Measurements from ENCODE around the gene CSF1R. TPM values are rescaled to one million over a fixed set of nuclear protein-coding genes. Genes with fewer than 3 reads are reported as not detected.

Gene CSF1R
- total and polyA plus RNA-seq, 2 of the 4 experiments (the other 2 are of a cell fraction), result 0.14 to 0.36 TPM

- dilution Hi-C loops (cut with HindIII; ENCODE audit: low sequenced_read_pairs, unreplicated experiment) (no loop called here), in situ Hi-C loops (cut with MboI; ENCODE audit: low sequenced_read_pairs) (loop anchor here (10.0 kb wide), 1 partner anchor 205 kb away; no protein-coding TSS in a partner anchor), intact Hi-C loops (cut with micrococcal nuclease) (loop anchor here (10.0 kb wide), 2 partner anchors 345 to 425 kb away; partner anchors contain the start of gene TCOF1)
- Histone ChIP-seq H3K4me1 (ENCODE audit: control insufficient read depth, insufficient read depth, low read length) (no peaks in the 10 kb centered on the region), H3K9me1 (ENCODE audit: insufficient read depth, low read length) (peaks cover 7% of the 10 kb centered on the region; the same call in 1 of the 2 replicates), H2BK120ac (ENCODE audit: low read depth, low read length) (no peak overlapping the region), H3K27ac (ENCODE audit: insufficient read depth, low read length) (no peak overlapping the region), H4K5ac (ENCODE audit: low read depth, low read length) (no peak overlapping the region), H3K4me3 (ENCODE audit: insufficient read depth, low read depth, low read length) (no peak overlapping the region), H2AK9ac (replicated peaks; ENCODE audit: low read depth, low read length, poor library complexity) (no peak overlapping the region), H2BK15ac (ENCODE audit: low read depth, low read length) (no peak overlapping the region), H2BK5ac (ENCODE audit: low read depth, low read length, poor library complexity, severe bottlenecking) (no peak overlapping the region), H3K9ac (ENCODE audit: low read depth, low read length) (no peak overlapping the region), H2BK20ac (ENCODE audit: low read depth, low read length) (no peak overlapping the region), H3K27me3 (ENCODE audit: control insufficient read depth, insufficient read depth, low read length) (no peaks in the 10 kb centered on the region), H3K23ac (ENCODE audit: low read depth, low read length) (no peak overlapping the region), H3K79me1 (ENCODE audit: low read depth in 1 of 2, low read length in 2 of 2) (peaks cover 39 to 60% of the 10 kb centered on the region in 2 experiments), H2AK5ac (ENCODE audit: low read depth, low read length) (no peak overlapping the region), H3K36me3 (ENCODE audit: control insufficient read depth, insufficient read depth, low read length) (peaks cover 41% of the 10 kb centered on the region), H4K20me1 (ENCODE audit: insufficient read depth, low read length) (peaks cover 3% of the 10 kb centered on the region; the same call in 1 of the 2 replicates), H4K91ac (ENCODE audit: insufficient read depth, low read depth, low read length) (no peak overlapping the region), H3K4me2 (ENCODE audit: low read depth, low read length) (no peak overlapping the region), H3K18ac (ENCODE audit: low read depth, low read length) (no peak overlapping the region), H4K8ac (ENCODE audit: low read depth in 2 of 2, low read length in 2 of 2) (no peak overlapping the region), H3K14ac (replicated peaks; ENCODE audit: low read depth, low read length) (no peak overlapping the region), H3K4ac (ENCODE audit: low read depth, low read length) (no peak overlapping the region), H3K9me3 (ENCODE audit: control insufficient read depth, insufficient read depth, low read length) (peaks cover 2% of the 10 kb centered on the region), H2AFZ (replicated peaks; ENCODE audit: low read length, poor library complexity) (no peak overlapping the region), H3K56ac (ENCODE audit: extremely low read depth, insufficient read depth, low read length) (no peak overlapping the region)
- DNase-seq (no peak), ATAC-seq (ENCODE audit: low read depth) (no peak)
- WGBS, 2 experiments (ENCODE audit: extremely low coverage in 2 of 2, insufficient read length in 1 of 2), result 100% methylated on average over 1 of the region's 6 CpGs; no CpG with 5 or more reads in 1 of the 2 experiments
- no TSS peak for BruUV-seq (replicated peaks)
- TF ChIP-seq NFE2L2 (IDR thresholded peaks at IDR 0.05; ENCODE audit: low read depth, low read length) (no peak), USF2 (IDR thresholded peaks at IDR 0.05; ENCODE audit: low read depth, low read length) (no peak), MAZ (IDR thresholded peaks at IDR 0.05; ENCODE audit: borderline replicate concordance, low read depth, low read length) (no peak)
- CTCF ChIA-PET, result interaction anchor here (1.0 kb wide), 1 partner anchor 48 kb away, joined by 3 read pairs; no protein-coding TSS in a partner anchor
- POLR2A ChIA-PET (ENCODE audit: unreplicated experiment), result no interaction called here
These were observed 76.5 kb downstream of the CSF1R start for GRCh38 chr5:150009671-150010387.
